ENCODE data around the gene VOPP1. TPM values are rescaled to one million over a fixed set of nuclear protein-coding genes. Genes with fewer than 3 reads are reported as not detected.

The VOPP1 gene
- total and polyA plus RNA-seq, 12 donors, result 9.3 to 42.9 (median 22.8) TPM

GRCh38 chr7:55538538-55538937 lies 33.8 kb downstream of the VOPP1 start:
- Histone ChIP-seq H3K4me1 (peaks cover 5 to 69% (median 34%) of the 10 kb centered on the region in 9 donors), H3K4me3 (no peak overlapping the region), H3K9me3 (no peaks in the 10 kb centered on the region), H3K36me3 (no peaks in the 10 kb centered on the region), H3K27ac (peak overlapping the region in 1 of 10 donors; percentile 87), H3K27me3 (no peaks in the 10 kb centered on the region)
- ATAC-seq (no peak), DNase-seq (no peak)
- TF ChIP-seq CTCF (IDR thresholded peaks at IDR 0.05), result no peak
- intact Hi-C loops (cut with DNase I), result no loop called here
- WGBS, 2 donors, result 87% methylated on average over 3 of the region's 3 CpGs

- TF ChIP-seq CTCF (IDR thresholded peaks at IDR 0.05), result no peak
- H3K4me3 ChIP-seq, result no peak overlapping the region
- no peak for DNase-seq
- intact Hi-C loops (cut with DNase I), result no loop called here
- WGBS, 2 donors, result 95 to 97% methylated on average over 16 of the region's 16 CpGs
- H3K36me3 ChIP-seq, result no peaks in the 10 kb centered on the region
- H3K4me1 ChIP-seq, result peaks cover 5 to 80% (median 44%) of the 10 kb centered on the region in 9 donors
- no peak for ATAC-seq
- peak overlapping the region in 1 of 10 donors; percentile 87 for H3K27ac ChIP-seq
- no peaks in the 10 kb centered on the region for H3K9me3 ChIP-seq
- no peaks in the 10 kb centered on the region for H3K27me3 ChIP-seq
These were observed 34.8 kb downstream of the VOPP1 start for GRCh38 chr7:55537458-55537990.

GRCh38 chr7:55536619-55537457 lies 35.5 kb downstream of the VOPP1 start:
- no peak for DNase-seq
- Histone ChIP-seq H3K36me3 (no peaks in the 10 kb centered on the region), H3K27me3 (no peaks in the 10 kb centered on the region), H3K4me3 (no peak overlapping the region), H3K27ac (peak overlapping the region in 1 of 10 donors; percentile 87), H3K9me3 (no peaks in the 10 kb centered on the region), H3K4me1 (peaks cover 5 to 86% (median 47%) of the 10 kb centered on the region in 9 donors)
- intact Hi-C loops (cut with DNase I), result no loop called here
- WGBS, 2 donors, result 90 to 96% methylated on average over 23 of the region's 23 CpGs
- ATAC-seq, result no peak
- TF ChIP-seq CTCF (IDR thresholded peaks at IDR 0.05), result no peak

GRCh38 chr7:55535617-55536016 lies 36.7 kb downstream of the VOPP1 start:
- no peak for ATAC-seq
- intact Hi-C loops (cut with DNase I), result no loop called here
- H3K27me3 ChIP-seq, result no peaks in the 10 kb centered on the region
- H3K9me3 ChIP-seq, result no peaks in the 10 kb centered on the region
- DNase-seq, result no peak
- H3K4me3 ChIP-seq, result no peak overlapping the region
- no peaks in the 10 kb centered on the region for H3K36me3 ChIP-seq
- peak overlapping the region in 1 of 10 donors; percentile 87 for H3K27ac ChIP-seq
- TF ChIP-seq CTCF (IDR thresholded peaks at IDR 0.05), result no peak
- H3K4me1 ChIP-seq, result peaks cover 5 to 89% (median 47%) of the 10 kb centered on the region in 9 donors
- 84 to 90% methylated on average over 5 of the region's 5 CpGs for WGBS, 2 donors
